Measurements from ENCODE around the gene SLC16A12. TPM values are rescaled to one million over a fixed set of nuclear protein-coding genes. Genes with fewer than 3 reads are reported as not detected.

SLC16A12 gene
- total and polyA plus RNA-seq, 11 donors, result 1.7 to 6.6 (median 2.9) TPM

DNA sequence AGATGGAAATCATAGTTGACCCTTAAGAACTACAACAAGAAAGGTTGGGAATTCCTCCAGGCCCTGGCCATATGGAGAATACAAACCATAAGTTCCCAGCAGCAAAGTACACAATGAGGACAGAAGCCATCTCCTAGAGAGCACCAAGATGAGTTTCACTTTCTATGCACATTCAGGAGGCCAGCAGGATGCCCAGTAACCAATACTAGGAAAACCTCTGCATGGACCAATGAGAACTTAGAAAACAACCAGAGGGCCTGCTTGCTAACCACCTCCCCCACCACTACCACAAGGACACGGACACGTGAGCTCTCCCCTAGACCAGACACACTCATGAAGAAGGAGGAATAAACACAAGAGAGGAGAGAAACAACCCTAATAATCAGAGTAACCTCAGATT lies 64.8 kb downstream of the SLC16A12 start:
- intact Hi-C loops (cut with DNase I), result loop anchor here in 4 of 10 donors (5.0 to 10.0 kb wide), 2 partner anchors 38 to 84 kb away; no protein-coding TSS in a partner anchor
- Histone ChIP-seq H3K4me3 (no peak overlapping the region), H3K27me3 (no peaks in the 10 kb centered on the region), H3K27ac (peak overlapping the region in 1 of 12 donors; percentile 10), H3K4me1 (peaks cover 0 to 39% (median 17%) of the 10 kb centered on the region in 12 donors), H3K9me3 (no peaks in the 10 kb centered on the region), H3K36me3 (no peaks in the 10 kb centered on the region)
- ATAC-seq (no peak), DNase-seq (no peak)
- WGBS, 4 donors, result 45 to 79% (median 63%) methylated on average over 2 of the region's 2 CpGs
- TF ChIP-seq, protein P1, sequence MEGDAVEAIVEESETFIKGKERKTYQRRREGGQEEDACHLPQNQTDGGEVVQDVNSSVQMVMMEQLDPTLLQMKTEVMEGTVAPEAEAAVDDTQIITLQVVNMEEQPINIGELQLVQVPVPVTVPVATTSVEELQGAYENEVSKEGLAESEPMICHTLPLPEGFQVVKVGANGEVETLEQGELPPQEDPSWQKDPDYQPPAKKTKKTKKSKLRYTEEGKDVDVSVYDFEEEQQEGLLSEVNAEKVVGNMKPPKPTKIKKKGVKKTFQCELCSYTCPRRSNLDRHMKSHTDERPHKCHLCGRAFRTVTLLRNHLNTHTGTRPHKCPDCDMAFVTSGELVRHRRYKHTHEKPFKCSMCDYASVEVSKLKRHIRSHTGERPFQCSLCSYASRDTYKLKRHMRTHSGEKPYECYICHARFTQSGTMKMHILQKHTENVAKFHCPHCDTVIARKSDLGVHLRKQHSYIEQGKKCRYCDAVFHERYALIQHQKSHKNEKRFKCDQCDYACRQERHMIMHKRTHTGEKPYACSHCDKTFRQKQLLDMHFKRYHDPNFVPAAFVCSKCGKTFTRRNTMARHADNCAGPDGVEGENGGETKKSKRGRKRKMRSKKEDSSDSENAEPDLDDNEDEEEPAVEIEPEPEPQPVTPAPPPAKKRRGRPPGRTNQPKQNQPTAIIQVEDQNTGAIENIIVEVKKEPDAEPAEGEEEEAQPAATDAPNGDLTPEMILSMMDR (IDR thresholded peaks at IDR 0.05), result no peak
- no peak for TF ChIP-seq POLR2A (IDR thresholded peaks at IDR 0.05)

DNA sequence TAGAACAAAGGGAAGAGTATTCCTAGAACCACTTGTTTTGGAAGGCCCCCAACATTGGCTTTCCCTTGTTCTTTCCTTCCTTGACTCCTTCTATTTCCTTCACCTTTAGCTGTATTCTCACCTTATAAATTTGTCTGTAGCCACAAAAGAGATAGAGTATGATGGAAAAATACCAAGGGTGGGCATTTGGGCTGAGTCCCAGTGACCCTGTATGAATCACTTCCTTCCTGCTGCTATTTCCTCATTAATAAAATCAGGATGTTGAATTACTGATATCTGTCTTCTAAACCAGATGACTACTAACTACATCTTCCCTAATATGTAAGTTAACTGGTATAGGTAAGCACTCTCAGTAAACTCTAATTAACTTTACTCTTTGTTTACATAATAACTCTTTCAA lies 65.9 kb downstream of the SLC16A12 start:
- Histone ChIP-seq H3K27me3 (no peaks in the 10 kb centered on the region), H3K36me3 (no peaks in the 10 kb centered on the region), H3K4me3 (no peak overlapping the region), H3K4me1 (peaks cover 0 to 29% (median 6%) of the 10 kb centered on the region in 12 donors), H3K9me3 (no peaks in the 10 kb centered on the region), H3K27ac (no peak overlapping the region)
- ATAC-seq (no peak), DNase-seq (no peak)
- intact Hi-C loops (cut with DNase I), result loop anchor here in 1 of 10 donors (5.0 kb wide), 1 partner anchor 93 kb away; no protein-coding TSS in a partner anchor
- TF ChIP-seq POLR2A (IDR thresholded peaks at IDR 0.05), result no peak
- TF ChIP-seq, protein P1 (IDR thresholded peaks at IDR 0.05), result no peak

DNA sequence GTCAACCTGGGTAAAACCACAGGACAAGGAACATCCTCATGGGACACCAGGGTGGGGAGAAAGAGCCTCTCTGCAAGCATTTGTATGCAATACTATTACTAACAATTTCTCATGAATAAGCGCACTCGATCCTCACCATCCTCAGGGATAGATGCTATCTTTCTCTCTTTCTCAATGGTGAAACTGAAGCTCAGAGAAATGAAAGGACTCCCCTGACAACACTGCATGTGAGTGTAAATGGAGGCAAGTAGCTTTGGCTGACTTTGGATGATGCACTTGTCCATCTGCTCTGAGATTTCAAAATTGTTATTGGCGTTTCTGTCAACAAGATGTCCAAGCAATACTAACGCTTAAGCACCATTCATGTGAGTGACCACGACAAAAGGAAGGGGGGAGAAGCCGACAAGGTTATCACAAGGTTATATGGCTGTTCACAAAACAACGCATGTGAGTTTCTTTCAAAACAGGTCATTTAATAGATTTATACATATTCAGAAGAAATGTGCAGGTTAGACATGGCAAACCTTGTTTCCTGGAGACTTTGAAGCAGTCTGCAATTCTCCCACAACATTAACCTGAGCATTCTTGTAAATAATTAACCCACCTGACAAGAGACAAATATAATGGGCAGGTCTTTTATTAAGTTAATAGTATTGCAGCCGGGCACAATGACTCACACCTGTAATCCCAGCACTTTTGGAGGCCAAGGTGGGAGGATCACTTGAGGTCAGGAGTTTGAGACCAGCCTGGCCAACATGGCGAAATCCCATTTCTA lies 67.0 kb downstream of the SLC16A12 start:
- peaks cover 0 to 25% (median 0%) of the 10 kb centered on the region in 12 donors for H3K4me1 ChIP-seq
- 85 to 93% (median 86%) methylated on average over 9 of the region's 9 CpGs for WGBS, 4 donors
- DNase-seq (no peak), ATAC-seq (no peak)
- H3K36me3 ChIP-seq, result no peaks in the 10 kb centered on the region
- H3K4me3 ChIP-seq, result no peak overlapping the region
- no peak overlapping the region for H3K27ac ChIP-seq
- no peaks in the 10 kb centered on the region for H3K27me3 ChIP-seq
- intact Hi-C loops (cut with DNase I), result loop anchor here in 1 of 10 donors (5.0 kb wide), 1 partner anchor 94 kb away; no protein-coding TSS in a partner anchor
- TF ChIP-seq POLR2A (IDR thresholded peaks at IDR 0.05), result no peak
- TF ChIP-seq, protein P1 (IDR thresholded peaks at IDR 0.05), result no peak
- H3K9me3 ChIP-seq, result no peaks in the 10 kb centered on the region

DNA sequence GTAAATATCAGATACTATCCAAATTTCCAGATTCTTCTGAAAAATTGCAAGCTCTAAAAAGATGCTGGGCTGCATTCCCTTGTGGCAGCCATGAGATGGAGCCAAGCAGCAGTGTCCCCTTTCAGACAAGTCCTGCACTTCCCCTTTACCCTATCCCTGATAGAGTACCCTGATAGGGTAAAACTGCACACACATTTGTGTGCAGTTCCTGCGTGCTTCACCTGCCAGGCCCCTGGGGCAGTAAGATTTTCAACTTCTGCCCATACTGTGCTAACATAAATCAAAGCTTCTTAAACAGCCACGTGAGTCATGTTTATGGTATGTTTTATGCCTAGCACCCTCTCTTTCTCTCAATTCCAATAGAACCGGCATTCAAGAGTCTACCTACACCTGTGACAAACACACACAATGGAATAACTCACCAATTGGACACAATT lies 68.8 kb downstream of the SLC16A12 start:
- intact Hi-C loops (cut with DNase I), result loop anchor here in 1 of 10 donors (5.0 kb wide), 1 partner anchor 96 kb away; no protein-coding TSS in a partner anchor
- ATAC-seq (peak; percentile 29 to 74 (median 70)), DNase-seq (no peak)
- peaks cover 0 to 24% (median 0%) of the 10 kb centered on the region in 12 donors for H3K4me1 ChIP-seq
- no peaks in the 10 kb centered on the region for H3K9me3 ChIP-seq
- 34 to 44% (median 38%) methylated on average over 3 of the region's 3 CpGs for WGBS, 4 donors
- no peaks in the 10 kb centered on the region for H3K36me3 ChIP-seq
- H3K27me3 ChIP-seq, result no peaks in the 10 kb centered on the region
- H3K4me3 ChIP-seq, result no peak overlapping the region
- H3K27ac ChIP-seq, result no peak overlapping the region
- TF ChIP-seq, protein P1 (IDR thresholded peaks at IDR 0.05), result peak in 10 of 12 donors; percentile 15 to 57 (median 34)
- TF ChIP-seq POLR2A (IDR thresholded peaks at IDR 0.05), result no peak
